NCI-H345 (cell line): ENCODE results near the gene TMEM121B.

Experiments used
- DNase-seq: peaks from one replicate; lab custom pipeline; 2025; lab: John Stamatoyannopoulos, UW

TMEM121B gene

DNA sequence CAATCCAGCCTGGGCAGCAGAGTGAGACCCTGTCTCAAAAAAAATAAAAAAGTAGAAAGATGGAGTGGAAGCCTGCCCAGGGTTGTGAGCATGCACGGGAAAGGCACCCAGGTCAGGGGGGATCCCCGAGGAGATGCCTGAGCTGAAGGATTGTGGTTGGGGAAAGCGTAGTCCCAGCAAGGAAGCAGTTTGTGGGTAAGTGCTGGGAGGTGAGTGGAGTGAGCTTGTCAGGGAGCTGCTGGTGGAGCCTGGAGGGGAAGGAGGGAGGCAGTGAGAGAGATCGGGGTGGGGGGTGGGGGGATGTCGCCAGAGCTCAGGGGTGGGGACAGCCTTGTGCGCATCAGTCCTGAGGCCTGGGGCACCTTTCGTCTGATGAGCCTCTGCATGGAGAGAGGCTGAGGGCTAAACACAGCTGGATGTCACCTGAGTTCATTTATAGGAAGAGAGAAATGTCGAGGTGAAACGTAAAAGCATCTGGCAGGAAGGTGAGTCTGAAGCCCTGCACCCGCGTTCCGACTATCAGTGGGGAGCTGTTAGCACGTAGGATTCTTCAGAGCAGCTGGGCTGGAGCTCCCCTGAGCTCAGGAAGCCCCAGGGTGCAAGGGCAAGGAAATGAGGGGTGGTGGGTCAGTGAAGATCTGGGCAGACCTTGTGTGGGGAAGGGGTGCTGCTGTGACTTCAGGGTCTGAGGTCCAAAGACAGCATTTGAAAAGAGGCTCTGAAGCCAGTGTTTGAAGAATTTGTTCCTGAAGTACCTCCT, 10.2 kb downstream of the TMEM121B start:
- DNase-seq, result no peak

DNA sequence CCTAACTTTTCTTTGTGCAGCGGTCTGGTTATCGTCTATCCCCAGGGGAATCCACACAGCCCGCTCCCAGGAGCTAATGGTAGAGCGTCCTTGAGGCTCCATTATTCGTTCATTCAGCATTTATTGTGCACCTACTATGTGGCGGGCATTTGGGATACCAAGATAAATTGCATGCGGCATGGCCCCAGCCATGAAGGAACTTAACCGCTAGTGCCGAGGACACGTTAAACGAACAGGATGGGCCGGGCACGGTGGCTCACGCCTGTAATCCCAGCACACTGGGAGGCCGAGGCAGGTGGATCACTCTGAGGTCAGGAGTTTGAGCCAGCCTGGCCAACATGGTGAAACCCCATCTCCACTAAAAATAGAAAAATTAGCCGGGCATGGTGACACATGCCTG, 11.2 kb downstream of the TMEM121B start:
- DNase-seq, result no peak

DNA sequence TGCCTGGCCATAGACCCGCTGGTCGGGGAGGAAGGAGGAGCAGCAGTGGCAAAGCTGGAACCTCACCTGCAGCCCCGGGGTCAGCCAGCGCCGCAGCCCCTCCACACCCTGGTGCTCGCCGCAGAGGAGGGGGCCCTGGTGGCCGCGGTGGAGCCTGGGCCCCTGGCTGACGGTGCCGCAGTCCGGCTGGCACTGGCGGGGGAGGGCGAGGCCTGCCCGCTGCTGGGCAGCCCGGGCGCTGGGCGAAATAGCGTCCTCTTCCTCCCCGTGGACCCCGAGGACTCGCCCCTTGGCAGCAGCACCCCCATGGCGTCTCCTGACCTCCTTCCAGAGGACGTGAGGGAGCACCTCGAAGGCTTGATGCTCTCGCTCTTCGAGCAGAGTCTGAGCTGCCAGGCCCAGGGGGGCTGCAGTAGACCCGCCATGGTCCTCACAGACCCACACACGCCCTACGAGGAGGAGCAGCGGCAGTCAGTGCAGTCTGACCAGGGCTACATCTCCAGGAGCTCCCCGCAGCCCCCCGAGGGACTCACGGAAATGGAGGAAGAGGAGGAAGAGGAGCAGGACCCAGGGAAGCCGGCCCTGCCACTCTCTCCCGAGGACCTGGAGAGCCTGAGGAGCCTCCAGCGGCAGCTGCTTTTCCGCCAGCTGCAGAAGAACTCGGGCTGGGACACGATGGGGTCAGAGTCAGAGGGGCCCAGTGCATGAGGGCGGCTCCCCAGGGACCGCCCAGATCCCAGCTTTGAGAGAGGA, 11.9 kb downstream of the TMEM121B start:
- DNase-seq, result no peak

DNA sequence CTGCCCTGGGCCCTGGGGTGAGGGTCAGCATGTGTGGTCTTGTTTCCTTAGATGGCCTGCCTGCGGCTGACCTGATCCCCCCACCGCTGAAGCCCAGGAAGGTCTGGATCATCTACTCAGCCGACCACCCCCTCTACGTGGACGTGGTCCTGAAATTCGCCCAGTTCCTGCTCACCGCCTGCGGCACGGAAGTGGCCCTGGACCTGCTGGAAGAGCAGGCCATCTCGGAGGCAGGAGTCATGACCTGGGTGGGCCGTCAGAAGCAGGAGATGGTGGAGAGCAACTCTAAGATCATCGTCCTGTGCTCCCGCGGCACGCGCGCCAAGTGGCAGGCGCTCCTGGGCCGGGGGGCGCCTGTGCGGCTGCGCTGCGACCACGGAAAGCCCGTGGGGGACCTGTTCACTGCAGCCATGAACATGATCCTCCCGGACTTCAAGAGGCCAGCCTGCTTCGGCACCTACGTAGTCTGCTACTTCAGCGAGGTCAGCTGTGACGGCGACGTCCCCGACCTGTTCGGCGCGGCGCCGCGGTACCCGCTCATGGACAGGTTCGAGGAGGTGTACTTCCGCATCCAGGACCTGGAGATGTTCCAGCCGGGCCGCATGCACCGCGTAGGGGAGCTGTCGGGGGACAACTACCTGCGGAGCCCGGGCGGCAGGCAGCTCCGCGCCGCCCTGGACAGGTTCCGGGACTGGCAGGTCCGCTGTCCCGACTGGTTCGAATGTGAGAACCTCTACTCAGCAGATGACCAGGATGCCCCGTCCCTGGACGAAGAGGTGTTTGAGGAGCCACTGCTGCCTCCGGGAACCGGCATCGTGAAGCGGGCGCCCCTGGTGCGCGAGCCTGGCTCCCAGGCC, 12.7 kb downstream of the TMEM121B start:
- no peak for DNase-seq

DNA sequence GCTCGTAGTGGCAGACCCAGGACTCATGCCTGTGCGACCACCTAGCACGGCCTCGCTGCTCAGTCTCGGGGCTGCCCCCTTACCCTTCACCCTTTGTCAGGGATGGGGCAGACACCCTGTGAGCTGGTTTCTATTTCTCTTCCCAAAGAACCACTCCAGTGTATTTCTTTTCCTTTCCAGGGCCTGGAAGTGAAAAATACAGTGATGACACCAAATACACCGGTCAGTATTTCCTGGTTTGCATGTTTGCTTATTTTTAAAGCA, 13.7 kb downstream of the TMEM121B start:
- DNase-seq, result no peak

DNA sequence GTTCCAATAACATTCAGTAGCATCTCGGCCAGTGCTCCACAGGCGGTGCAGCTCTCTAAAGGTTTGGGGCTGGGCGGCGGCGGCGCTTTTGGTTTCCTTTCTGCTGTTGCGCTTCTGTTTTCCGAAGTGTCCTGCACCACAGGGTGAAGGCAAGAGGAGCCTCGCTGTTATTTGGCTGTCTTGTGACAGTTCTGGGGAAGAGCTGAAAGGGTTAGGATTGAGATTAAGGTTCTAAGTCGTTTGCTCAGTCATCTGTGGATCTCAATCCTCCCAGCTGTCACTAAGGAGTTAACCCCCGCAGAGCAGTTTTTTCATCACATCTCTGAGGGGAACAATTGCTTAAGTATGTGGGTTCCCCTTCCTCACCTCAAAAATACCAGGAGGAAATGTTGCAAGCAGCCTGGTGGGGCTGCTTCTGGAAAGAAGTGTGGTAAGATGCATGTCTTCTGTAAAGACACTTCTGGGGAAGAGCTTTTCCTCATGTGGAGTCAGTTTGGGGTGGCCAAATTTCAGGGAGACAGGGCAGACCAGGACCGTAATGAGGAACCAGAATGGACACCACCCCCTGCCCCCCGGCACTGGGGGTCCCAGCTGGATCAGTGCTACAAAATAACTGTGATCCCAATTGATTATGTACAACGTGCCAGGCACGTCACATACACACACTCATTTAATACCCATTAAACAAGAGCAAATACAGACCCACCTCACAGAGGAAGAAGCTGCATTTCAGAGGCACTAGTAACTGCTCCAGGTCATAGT, 14.2 kb downstream of the TMEM121B start:
- DNase-seq, result no peak

DNA sequence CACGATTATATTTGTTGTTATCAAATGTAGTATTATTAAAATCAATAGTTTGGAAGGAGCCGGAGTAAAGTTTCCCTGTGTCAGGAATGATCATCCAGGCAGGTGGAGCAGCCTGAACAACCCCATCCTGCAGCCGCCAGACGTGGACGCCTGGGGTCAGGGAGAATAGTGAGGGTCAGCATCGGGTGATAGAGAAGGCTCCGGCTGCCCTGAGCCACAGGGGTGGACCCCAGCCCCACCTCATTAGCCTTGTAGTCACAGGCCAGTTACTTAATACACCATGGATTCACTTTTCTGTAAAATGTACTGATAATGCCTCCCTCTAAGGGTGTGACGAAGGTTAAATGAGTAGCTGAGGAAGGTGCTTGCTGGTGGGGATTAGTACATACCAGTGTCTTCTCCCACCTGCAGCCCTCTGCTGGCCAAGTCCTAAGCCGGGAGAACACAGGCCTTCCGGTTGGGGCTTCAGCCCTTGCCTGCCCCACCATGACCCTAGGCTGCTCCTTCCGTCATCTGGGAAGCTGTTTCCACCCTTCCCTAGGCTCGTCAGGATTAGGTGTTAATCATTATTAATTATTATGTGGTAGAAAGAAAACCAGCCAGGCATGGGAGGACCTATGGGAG, 14.9 kb downstream of the TMEM121B start:
- DNase-seq, result no peak

DNA sequence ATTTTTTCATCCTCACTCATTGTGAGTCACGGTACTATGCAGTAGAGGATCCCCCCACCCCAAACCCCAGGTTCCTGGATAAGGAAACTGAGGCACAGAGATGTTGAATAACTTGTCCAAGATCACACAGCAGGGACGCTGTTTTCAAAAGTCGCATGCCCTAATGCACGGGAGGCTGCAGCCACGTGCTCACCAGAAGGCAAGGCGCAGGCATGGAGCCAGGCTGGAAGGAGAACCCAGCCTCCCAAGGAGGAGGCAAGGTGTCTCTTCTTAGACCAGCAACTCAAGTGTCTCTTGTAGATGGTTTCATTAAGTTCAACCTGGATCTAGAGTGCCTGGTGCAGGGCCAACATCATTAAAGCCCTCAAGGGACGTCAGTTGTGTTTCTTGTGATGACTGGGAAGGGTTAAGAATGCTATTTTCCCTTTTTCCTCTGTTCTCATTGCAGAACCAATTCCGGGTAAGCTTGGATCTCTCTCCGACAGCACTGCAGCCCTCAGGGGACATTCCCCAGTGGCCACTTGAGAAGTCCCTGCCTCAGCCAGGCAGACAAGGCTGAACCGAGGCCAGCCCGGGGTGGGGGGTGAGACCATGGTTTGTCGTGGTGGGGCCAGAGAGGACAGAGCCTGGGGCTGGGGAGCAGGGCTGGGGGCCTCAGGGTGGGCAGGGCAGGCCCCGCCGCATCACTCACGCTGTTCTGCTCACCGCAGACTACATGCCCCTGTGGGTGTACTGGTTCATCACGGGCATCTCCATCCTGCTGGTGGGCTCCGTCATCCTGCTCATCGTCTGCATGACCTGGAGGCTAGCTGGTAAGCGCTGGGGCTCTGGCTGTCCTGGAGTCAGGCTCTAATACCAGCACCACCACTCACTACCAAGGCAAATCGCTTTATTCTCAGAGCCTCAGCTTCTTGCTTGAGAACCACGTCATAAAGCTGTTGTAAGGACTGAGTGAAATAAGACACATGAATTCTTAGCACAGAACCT, 15.7 kb downstream of the TMEM121B start:
- DNase-seq, result no peak

DNA sequence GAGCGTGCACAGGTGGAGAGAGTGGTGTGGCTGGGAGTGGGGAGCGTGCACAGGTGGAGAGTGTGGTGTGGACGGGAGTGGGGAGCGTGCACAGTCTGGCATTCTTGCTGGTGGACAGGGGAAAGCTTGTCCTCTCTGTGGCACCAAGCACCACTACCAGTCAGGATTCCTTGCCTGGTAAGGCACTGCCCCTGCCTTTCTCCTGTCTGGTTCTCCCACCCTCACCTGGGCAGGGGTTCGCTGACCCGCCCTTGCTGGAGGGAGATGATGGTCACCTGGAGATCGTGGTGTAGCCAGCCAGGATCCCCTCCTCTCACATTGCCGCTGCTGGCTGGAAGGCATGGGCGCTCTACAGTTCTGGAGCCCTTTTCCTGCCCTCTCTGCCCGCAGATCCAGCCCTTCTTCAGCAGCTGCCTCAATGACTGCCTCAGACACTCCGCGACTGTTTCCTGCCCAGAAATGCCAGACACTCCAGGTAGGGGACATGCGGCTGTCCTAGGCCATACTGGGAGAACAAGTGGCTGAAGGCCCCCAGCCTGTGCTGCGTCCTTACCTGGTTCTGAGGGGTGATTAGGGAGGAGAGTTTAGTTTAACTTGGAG, 16.7 kb downstream of the TMEM121B start:
- DNase-seq, result no peak

DNA sequence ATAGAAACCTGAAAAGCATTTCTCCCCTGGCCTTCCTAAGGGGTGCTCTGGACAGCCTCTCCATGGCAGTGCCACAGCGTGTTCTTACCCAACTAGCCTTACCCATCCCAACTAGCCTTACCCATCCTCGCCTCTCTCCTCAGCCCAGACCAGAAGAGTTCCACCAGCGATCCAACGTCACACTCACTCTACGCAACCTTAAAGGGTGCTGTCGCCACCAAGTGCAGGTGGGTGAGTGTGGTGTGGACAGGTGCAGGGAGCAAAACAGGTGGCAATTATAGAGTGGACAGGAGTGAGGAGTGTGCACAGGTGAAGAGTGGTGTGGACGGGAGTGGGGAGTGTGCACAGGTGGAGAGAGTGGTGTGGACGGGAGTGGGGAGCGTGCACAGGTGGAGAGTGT, 17.8 kb downstream of the TMEM121B start:
- DNase-seq, result no peak

DNA sequence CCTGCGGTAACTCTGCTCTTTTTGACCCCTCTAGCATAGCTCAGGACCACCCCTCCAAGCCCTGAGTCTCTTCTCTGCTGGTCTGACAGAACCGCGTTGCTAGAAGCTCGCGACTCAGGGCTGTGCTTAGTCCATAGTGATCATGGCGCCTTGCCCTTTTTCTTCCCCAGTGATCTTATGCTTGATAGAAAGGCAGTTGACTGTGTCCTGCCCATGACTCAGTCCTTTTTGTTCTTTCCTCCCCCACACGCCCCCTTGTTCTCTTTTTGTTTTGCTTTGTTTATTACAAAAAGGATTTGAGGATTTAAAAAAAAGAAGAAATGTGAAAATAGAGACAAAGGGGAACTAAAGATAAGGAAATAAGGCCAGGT, 18.9 kb downstream of the TMEM121B start:
- no peak for DNase-seq

DNA sequence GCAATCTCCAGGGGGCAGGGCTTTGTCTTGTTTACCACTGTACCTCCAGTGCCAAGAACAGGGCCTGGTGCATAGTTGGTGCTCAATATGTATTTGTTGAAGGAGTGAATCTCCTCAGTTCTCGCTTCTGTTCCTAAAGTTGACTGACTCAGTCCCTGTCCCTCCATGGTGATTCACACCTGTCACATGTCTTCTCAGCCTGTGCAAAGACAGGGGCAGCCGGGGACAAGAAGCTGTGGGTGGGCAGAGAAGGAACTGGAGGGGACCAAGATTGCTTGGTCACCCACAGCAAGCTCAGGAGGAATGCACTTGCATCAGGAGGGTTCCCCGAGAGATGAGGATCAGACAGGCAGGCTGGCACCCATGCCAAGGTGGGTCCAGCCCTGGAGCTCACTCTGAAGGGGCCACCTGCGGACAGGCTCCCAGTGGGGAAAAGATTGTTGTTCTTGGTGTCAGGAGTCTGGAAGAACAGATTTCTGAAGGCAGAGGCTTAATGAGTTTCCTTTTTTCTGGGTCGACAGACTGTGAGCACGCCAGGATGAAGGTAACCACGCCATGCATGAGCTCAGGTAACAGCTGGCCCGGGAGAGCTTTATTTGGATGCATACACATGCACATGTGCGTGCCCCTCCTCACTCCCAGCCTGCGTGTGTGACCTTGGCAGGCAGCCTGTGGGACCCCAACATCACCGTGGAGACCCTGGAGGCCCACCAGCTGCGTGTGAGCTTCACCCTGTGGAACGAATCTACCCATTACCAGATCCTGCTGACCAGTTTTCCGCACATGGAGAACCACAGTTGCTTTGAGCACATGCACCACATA, 19.5 kb downstream of the TMEM121B start:
- DNase-seq, result no peak

DNA sequence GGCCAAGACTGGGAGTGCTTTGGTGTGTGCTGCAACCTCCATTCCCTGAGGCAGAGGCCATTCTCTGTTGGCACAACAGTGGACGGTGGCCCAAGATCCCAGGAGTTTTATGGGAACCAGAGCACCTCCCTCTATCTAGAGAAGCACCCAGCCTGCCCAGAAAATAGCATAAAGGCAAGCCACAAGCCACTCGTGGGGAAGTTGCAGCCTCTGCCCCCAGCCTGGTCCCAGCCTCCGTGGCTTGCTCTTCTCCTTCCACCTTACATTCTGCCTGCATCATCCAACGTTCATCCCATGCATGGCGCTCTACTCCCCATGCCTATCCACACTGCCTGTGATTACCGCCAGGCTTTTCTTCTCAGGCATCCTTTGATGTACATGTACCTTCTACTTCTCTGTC, 20.5 kb downstream of the TMEM121B start:
- DNase-seq, result no peak

DNA sequence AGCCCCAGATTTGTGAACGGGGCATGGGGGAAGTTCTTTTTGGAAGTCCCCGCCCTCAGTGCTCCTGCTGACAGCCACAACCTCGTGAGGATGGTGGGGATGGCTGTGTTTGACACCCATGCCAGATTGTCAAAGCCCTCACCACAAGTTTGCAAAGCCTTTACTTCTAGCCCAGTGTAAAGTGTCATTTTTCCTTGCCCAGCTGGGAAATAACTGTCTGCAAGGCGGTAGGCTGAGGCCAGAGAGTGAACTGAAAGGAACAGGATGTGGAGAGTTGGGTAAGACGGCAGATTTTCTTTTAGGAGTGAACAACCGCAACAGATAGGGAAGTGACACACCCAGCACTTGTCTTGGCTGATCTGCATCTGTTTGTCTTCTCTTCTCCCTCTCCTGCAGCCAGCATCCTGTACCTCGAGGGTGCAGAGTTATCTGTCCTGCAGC, 22.8 kb downstream of the TMEM121B start:
- DNase-seq, result no peak

DNA sequence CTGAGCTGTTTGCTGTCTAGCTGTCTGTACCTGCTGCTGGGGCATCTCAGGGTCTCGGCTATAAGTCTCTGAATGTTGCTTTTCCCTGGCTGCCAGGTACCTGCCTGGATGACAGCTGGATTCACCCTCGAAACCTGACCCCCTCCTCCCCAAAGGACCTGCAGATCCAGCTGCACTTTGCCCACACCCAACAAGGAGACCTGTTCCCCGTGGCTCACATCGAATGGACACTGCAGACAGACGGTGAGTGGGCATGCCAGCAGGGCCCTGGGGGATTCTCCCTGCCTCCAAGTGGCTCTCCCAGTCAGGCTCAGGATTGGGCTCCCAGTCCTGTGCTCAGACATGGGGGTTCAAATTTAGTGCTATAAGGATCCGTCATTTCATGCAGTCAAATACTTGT, 23.5 kb downstream of the TMEM121B start:
- no peak for DNase-seq

DNA sequence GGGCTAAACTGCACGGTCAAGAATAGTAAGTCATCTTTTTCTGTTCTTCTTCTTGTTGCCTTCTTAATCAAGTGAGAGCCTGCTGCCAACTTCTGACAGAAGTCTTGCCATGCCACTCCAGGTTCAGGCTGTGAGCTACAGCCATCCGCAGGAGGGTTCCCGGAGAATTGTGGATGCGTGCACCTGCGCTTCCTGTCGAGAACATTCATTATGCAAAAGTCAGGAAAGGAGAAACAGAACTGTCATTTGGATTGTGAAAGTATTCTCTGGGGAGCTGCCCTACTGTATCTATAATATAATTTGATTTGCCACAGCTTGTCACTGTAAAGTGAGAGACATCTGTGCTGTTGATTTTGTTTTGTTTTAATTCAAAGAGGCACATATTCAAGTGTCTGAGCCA, 24.1 kb downstream of the TMEM121B start:
- DNase-seq, result no peak

DNA sequence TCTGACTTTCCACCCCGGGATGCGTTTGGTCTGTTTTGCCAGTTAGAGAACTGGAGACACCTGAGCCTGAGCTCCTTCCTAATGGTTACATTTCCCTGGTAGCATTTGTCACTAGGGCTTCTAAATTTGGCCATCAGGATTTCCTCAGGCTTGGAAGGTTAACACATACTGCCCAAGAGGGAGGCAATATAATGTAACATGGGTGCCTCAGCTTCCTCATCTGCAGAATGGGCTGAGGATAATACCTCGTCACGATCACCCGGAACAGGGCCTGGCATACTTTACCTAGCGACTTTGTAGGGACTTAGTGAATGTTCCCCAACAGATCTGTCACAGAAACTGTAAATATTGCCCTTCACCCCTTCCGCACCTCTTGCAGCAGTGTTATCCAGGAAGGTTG, 25.1 kb downstream of the TMEM121B start:
- DNase-seq, result no peak

DNA sequence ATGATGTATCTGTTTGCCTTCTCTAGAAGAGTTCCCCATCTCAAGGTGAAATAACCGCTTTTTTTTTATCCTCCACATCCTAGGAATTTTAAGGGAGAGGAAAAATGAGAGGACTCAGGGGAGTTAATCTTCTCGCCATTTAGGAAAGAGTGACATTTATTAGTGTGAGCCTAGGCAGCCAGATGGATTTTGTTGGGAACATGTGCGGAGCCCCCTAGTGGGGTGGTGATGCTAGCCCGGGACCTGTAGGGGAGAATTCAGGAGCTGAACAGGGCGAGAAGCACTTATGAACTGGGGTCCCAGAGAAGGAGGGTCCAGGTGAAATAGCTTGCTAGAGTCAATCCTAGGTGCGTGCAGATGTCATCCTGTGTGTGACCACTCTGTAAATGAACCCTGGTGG, 25.6 kb downstream of the TMEM121B start:
- peak; percentile 5 for DNase-seq

DNA sequence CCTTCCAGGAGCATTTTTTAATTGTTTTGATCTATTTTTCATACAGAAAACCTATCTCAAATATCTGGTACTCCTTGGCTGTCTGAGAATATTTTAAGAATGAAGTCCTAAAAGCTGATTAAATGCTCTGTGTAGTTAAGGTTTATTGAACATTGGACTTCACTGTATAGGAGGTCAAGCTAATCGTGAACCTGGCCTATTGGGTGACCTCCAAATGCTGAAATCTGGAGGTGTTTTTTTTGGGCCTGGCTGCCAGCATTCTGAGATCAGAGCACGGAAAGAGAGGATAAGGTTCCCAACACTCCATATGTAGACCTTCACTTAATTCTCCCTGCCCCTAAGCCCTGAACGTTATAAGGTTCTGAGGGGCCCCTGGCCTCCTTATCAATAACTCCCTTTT, 28.1 kb downstream of the TMEM121B start:
- DNase-seq, result no peak
